Neural cell (in vitro differentiated cells): ENCODE data around the gene USP4. TPM values are rescaled to one million over a fixed set of nuclear protein-coding genes. Genes with fewer than 3 reads are reported as not detected.

Source experiments
- H2AFZ ChIP-seq: fragments of 200-600, 300-800 bp; sonication (generic), shearing (Covaris generic); 2 replicates; pipeline ENCODE4 v1.6.0; 2014; ENCODE audit warnings: low read depth, mild to moderate bottlenecking, antibody characterized with exemption, low read length, moderate library complexity
- H3F3A ChIP-seq: fragments of 200-600 bp; shearing (Covaris generic); 2 replicates; pipeline ENCODE4 v1.6.1; 2016; ENCODE audit warnings: mild to moderate bottlenecking, moderate library complexity, mixed read lengths, antibody characterized with exemption, low read length; ENCODE audit not compliant: insufficient read depth, poor library complexity, severe bottlenecking
- H3K27ac ChIP-seq: fragments of 200-600, 300-800 bp; sonication (generic), shearing (Covaris generic); 2 replicates; pipeline ENCODE4 v1.5.1; 2014; ENCODE audit warnings: mild to moderate bottlenecking, low read length, moderate library complexity
- H3K27me3 ChIP-seq: fragments of 300-800, 200-600 bp; sonication (generic), shearing (Covaris generic); 2 replicates; pipeline ENCODE4 v1.6.0; 2014; ENCODE audit warnings: mild to moderate bottlenecking, low read depth, low read length, moderate library complexity; ENCODE audit not compliant: insufficient read depth
- H3K36me3 ChIP-seq: fragments of 300-800, 200-600 bp; sonication (generic), shearing (Covaris generic); 2 replicates; pipeline ENCODE4 v1.5.1; 2014; ENCODE audit warnings: mild to moderate bottlenecking, antibody characterized with exemption, low read length, moderate library complexity; ENCODE audit not compliant: insufficient read depth
- H3K4me2 ChIP-seq: fragments of 300-800, 200-600 bp; sonication (generic), shearing (Covaris generic); 2 replicates; pipeline ENCODE4 v1.6.0; 2014; ENCODE audit warnings: mild to moderate bottlenecking, low read length
- H3K4me3 ChIP-seq: fragments of 300-800, 200-600 bp; sonication (generic), shearing (Covaris generic); 2 replicates; pipeline ENCODE4 v1.5.1; 2014; ENCODE audit warnings: mild to moderate bottlenecking, low read length, moderate library complexity
- H3K79me2 ChIP-seq: fragments of 200-600 bp; shearing (Covaris generic); replicated peaks from 2 replicates; pipeline ENCODE4 v1.6.0; 2014; ENCODE audit warnings: mild to moderate bottlenecking, low read length, moderate library complexity; ENCODE audit not compliant: insufficient read depth
- H3K9ac ChIP-seq: fragments of 300-800, 200-600 bp; sonication (generic), shearing (Covaris generic); 2 replicates; pipeline ENCODE4 v1.6.1; 2016; ENCODE audit warnings: mild to moderate bottlenecking, low read length, mixed read lengths
- H3K9me2 ChIP-seq: fragments of 200-600 bp; shearing (Covaris generic); 2 replicates; pipeline ENCODE4 v1.6.1; 2016; ENCODE audit warnings: mild to moderate bottlenecking, low read length, mixed read lengths; ENCODE audit not compliant: insufficient read depth
- H3K9me3 ChIP-seq: fragments of 200-600, 300-800 bp; sonication (generic), shearing (Covaris generic); 2 replicates; pipeline ENCODE4 v1.6.1; 2016; ENCODE audit warnings: mild to moderate bottlenecking, mixed run types, low read length, moderate library complexity, mixed read lengths
- H4K20me1 ChIP-seq: fragments of 200-600 bp; shearing (Covaris generic); 2 replicates; pipeline ENCODE4 v1.6.1; 2016; ENCODE audit warnings: mild to moderate bottlenecking, mixed run types; ENCODE audit not compliant: insufficient read depth
- EP300 ChIP-seq: fragments of 450-650 bp; conservative IDR thresholded peaks from 2 replicates; pipeline ENCODE4 v1.6.1; 2014; ENCODE audit warnings: antibody characterized with exemption, mild to moderate bottlenecking, moderate library complexity; ENCODE audit not compliant: poor library complexity, severe bottlenecking
- EZH2 ChIP-seq: fragments of 200-600, 300-800 bp; shearing (Covaris generic), sonication (generic); IDR thresholded peaks from 2 replicates; pipeline ENCODE4 v1.6.1; 2014; ENCODE audit warnings: antibody characterized with exemption, low read length, borderline replicate concordance, mild to moderate bottlenecking; ENCODE audit not compliant: insufficient read depth, poor library complexity, severe bottlenecking
- MXI1 ChIP-seq: fragments of 450-650 bp; conservative IDR thresholded peaks from 2 replicates; pipeline ENCODE4 v1.6.1; 2014; ENCODE audit warnings: antibody characterized with exemption, mild to moderate bottlenecking; ENCODE audit not compliant: poor library complexity, severe bottlenecking
- POLR2AphosphoS5 ChIP-seq: IDR thresholded peaks from 2 replicates; pipeline ENCODE4 v1.6.1; 2012
- RAD21 ChIP-seq: fragments of 450-650 bp; conservative IDR thresholded peaks from 2 replicates; pipeline ENCODE4 v1.6.1; 2014; ENCODE audit warnings: antibody characterized with exemption, mild to moderate bottlenecking, moderate library complexity
- REST ChIP-seq: IDR thresholded peaks from 2 replicates; pipeline ENCODE4 v1.6.1; 2012; ENCODE audit warnings: borderline replicate concordance
- SMC3 ChIP-seq: fragments of 450-650 bp; conservative IDR thresholded peaks from 2 replicates; pipeline ENCODE4 v1.6.1; 2014; ENCODE audit warnings: antibody characterized with exemption, mild to moderate bottlenecking, moderate library complexity; ENCODE audit not compliant: poor library complexity
- TAF1 ChIP-seq: IDR thresholded peaks from 2 replicates; pipeline ENCODE4 v1.6.1; 2012; ENCODE audit warnings: low read depth
- polyA plus RNA-seq: library from polyadenylated mRNA; depleted of rRNA; stranded (reverse); fragments of >200 nt; gene quantifications from 2 replicates; pipeline ENCODE4 v1.2.3, GENCODE V29; 2014
- TF ChIP-seq, protein P1 (sequence below): fragments of 450-650 bp; IDR thresholded peaks from 2 replicates; pipeline ENCODE4 v1.5.1; 2014; ENCODE audit warnings: antibody characterized with exemption, mild to moderate bottlenecking, moderate library complexity; ENCODE audit not compliant: poor library complexity, severe bottlenecking

USP4 gene
- polyA plus RNA-seq, 1 donor from 2014 or later = 35.5 TPM

- Histone ChIP-seq H3K27me3 (no peaks in the 10 kb centered on the region), H3K9me3 (no peaks in the 10 kb centered on the region), H3K36me3 (no peaks in the 10 kb centered on the region), H4K20me1 (no peaks in the 10 kb centered on the region), H3K27ac (no peak overlapping the region), H3K79me2 (peaks cover 19% of the 10 kb centered on the region), H2AFZ (no peak overlapping the region), H3K4me3 (no peak overlapping the region), H3K9me2 (no peaks in the 10 kb centered on the region), H3F3A (peaks cover 3% of the 10 kb centered on the region), H3K9ac (no peak overlapping the region), H3K4me2 (no peak overlapping the region)
- TF ChIP-seq, protein P1, sequence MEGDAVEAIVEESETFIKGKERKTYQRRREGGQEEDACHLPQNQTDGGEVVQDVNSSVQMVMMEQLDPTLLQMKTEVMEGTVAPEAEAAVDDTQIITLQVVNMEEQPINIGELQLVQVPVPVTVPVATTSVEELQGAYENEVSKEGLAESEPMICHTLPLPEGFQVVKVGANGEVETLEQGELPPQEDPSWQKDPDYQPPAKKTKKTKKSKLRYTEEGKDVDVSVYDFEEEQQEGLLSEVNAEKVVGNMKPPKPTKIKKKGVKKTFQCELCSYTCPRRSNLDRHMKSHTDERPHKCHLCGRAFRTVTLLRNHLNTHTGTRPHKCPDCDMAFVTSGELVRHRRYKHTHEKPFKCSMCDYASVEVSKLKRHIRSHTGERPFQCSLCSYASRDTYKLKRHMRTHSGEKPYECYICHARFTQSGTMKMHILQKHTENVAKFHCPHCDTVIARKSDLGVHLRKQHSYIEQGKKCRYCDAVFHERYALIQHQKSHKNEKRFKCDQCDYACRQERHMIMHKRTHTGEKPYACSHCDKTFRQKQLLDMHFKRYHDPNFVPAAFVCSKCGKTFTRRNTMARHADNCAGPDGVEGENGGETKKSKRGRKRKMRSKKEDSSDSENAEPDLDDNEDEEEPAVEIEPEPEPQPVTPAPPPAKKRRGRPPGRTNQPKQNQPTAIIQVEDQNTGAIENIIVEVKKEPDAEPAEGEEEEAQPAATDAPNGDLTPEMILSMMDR = no peak
- TF ChIP-seq MXI1 = no peak
Observed at GRCh38 chr3:49341996-49342395, 2.1 kb upstream of the USP4 start.

DNA sequence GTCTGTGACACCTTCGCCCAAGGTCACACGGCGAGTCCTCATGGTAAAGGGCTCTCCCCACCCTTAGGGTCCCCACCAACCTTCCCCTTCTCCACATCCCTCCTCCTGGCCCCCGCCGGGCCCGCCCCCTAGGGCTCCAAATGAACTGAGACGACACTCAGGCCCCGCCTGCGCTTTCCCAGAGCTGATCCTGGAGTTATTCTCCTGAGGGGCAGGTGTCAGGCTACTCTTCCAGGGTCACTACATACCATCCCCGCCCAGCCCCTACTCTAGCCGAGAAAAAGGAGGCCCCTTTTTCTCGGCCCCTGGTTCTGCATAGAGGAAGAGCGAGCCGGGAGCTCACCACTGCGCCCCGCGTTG lies 292 bp downstream of the USP4 start:
- Histone ChIP-seq H2AFZ (peak overlapping the region; percentile 76), H4K20me1 (no peaks in the 10 kb centered on the region), H3K9me2 (no peaks in the 10 kb centered on the region), H3K9me3 (no peaks in the 10 kb centered on the region), H3K27ac (peak overlapping the region; percentile 87), H3K9ac (peak overlapping the region; percentile 82), H3K27me3 (no peaks in the 10 kb centered on the region), H3K4me3 (peak overlapping the region; percentile 96), H3K4me2 (peak overlapping the region; percentile 90), H3K79me2 (peaks cover 24% of the 10 kb centered on the region), H3F3A (peaks cover 3% of the 10 kb centered on the region), H3K36me3 (no peaks in the 10 kb centered on the region)
- TF ChIP-seq EZH2 (no peak), SMC3 (no peak), MXI1 (no peak), TAF1 (no peak), EP300 (no peak)

DNA sequence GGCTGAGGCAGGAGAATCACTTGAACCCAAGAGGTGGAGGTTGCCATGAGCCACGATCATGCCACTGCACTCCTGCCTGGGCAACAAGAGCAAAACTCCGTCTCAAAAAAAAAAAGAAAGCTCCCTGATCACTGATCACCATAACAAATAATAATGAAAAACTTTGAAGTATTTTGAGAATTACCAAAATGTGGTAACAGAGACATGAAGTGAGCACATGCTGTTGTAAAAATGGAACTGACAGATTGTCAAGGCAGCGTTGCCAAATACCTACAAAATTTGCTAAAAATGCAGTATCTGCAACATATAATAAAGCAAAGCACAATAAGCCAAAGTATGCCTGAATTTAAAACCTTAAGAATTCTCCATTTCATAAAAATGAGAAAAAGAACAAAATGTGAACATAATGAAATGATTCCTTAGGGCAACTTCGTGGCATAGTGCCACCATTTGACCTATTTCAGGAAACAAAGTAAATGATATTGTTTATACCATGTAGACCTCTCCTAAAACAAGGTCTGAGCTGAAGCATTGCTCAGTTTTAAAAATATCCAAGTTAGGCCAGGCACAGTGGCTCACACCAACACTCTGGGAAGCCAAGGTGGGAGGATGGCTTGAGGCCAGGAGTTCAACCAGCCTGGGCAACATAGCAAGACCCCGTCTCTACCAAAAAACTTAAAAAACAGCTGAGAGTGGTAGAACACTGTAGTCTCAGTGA lies 5.8 kb downstream of the USP4 start:
- Histone ChIP-seq H4K20me1 (no peaks in the 10 kb centered on the region), H3F3A (no peaks in the 10 kb centered on the region), H3K9me3 (no peaks in the 10 kb centered on the region), H3K27me3 (no peaks in the 10 kb centered on the region), H3K79me2 (peaks cover 20% of the 10 kb centered on the region), H3K36me3 (no peaks in the 10 kb centered on the region), H3K9me2 (no peaks in the 10 kb centered on the region), H3K27ac (no peak overlapping the region), H3K9ac (no peak overlapping the region), H2AFZ (no peak overlapping the region), H3K4me3 (no peak overlapping the region), H3K4me2 (no peak overlapping the region)
- TF ChIP-seq TAF1 (no peak), EP300 (no peak), RAD21 (no peak), MXI1 (no peak), SMC3 (no peak), REST (no peak), POLR2AphosphoS5 (no peak), EZH2 (no peak)
- TF ChIP-seq, protein P1 = no peak
